Kidney glomerular epithelial cell (primary cell): ENCODE results near the gene CPLANE2.
"Not testable (repeated sequence)": the region's sequence is repeated elsewhere in the genome, so short reads cannot be mapped to it uniquely, and the experiment has no call there.

ENCODE experiments used
- DNase-seq: peaks from one replicate; lab custom pipeline; 2025; lab: John Stamatoyannopoulos, UW

CPLANE2 gene

DNA sequence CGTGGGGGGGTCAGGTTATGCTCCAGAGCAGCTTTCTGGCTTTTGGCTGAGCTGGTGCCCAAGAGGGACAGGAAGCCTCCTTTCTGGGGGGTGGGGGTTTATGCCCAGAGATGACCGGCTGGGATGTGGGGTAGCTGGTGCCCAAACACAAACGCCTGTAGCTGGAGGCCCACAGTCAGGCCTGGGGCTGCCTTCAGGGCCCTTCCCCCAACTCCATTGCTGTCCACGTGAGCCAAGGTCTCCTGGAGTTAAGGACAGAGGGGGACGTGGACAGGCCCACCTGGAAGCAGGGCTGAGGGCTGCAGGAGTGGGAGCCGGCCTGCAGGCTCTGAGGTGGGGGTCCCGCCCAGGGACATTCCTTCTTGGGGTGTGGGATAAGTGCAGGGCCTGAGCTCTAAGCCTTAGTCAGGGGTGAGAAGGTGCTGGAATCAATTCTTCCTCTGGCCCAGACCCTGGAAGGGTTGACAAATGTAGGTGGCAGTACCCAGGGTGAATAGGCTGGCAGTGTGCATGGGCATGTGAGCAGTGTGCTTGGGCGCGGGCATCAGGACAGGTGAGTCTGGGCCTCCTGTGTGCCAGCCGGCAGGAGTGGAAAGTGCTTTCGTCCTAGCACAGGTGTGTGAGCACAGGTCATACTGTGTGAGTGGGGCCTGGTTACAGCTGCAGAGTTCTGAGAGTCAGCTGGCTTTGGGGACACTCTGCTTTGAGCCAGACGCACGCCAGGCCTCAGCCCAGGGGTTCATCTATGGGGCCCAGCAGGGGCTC lies 6.8 kb downstream of the CPLANE2 start:
- DNase-seq: no peak

DNA sequence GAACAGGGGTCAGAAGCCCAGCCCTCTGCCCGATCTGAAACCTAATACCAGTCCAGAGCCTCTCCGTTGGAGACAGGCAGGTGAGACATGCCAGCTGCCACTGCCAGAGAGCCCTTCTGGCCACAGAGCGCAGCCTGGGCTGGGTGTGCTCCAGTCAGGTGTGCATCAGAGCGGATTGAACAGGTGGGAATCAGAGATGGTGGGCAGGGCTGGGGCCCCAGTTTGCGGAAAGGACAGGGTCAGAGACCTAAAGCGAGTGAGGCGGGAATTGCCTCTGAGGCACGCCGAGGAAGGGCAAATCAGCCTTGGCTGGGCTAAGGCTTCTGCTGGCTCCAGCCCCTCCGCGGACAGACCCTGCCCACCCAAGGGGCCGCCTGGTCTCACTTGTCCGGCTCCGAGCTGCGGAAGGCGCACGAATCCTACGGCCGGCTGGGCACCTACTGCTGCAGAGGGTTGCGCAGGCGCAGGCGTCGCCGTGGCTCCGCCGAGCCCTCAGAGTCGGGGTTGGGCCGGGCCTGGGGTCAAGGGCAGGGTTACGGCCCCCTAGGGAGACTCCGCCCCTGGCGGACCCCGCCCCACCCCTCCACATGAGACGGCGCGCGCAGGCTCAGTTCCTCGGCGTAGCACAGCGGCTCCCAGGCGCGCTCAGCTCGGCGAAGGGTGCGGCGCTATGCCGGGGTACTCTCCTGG lies 10.3 kb downstream of the CPLANE2 start:
- no peak for DNase-seq

DNA sequence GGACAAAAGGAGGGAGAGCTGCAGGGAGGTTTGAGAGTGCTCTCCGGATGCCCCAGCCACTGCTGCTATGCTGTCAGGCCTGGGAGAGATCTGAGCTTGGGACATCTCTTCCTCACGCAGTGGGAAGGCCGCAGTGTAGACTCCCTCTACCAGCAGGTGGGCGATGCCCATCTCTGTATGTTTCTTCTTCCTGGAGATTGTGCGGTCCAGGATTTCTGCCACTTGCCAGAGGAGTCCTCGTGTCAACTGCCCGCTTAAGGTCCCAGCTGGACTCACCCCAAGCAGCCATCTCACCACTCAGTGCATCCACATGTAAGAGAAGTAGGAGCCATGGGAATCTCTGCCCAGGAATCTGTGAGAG lies 10.9 kb downstream of the CPLANE2 start:
- no peak for DNase-seq

DNA sequence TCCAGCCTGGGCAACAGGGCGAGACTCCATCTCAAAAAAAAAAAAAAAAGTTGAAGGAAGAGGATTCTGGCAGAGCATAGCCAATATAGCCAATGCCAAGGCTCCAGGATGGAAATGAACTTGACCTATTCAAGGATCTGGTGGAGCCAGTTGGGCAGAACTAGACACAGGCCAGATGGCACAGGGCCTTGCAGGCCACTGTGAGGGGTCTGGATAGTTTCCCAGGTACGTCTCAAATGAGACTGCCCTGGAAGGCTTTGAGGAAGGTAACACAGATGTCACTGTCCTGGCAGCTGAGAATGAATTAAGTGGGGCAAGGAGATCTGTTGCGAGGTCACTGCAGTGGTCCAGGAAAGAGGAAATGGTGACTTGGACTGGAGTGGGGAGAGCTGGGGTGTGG lies 12.5 kb downstream of the CPLANE2 start:
- no peak for DNase-seq

DNA sequence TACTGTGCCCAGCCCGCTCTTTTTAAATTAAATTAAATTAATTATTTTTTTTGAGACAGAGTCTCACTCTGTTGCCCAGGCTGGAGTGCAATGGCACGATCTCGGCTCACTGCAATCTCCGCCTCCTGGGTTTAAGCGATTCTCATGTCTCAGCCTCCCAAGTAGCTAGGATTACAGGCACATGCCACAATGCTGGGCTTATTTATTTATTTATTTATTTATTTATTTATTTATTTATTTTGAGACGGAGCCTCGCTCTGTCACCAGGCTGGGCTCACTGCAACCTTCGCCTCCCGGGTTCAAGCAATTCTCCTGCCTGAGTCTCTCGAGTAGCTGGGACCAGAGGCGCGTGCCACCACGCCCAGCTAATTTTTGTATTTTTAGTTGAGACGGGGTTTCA lies 14.3 kb downstream of the CPLANE2 start:
- DNase-seq: not testable (repeated sequence)

DNA sequence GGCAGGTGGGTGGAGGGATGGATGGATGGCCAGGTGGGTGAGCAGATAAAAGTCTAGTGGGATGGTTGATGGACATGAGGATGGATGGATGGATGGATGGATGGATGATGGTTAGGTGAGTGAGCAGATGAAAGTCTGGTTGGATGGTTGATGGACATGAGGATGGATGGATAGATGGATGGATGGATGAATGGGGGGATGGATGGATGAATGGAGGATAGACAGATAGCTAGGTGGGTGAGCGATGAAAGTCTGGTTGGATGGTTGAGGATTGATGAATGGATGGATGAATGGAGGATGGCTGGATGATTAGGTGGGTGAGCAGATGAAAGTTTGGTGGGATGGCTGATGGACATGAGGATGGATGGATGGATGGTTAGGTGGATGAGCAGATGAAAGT lies 15.5 kb downstream of the CPLANE2 start:
- no peak for DNase-seq

DNA sequence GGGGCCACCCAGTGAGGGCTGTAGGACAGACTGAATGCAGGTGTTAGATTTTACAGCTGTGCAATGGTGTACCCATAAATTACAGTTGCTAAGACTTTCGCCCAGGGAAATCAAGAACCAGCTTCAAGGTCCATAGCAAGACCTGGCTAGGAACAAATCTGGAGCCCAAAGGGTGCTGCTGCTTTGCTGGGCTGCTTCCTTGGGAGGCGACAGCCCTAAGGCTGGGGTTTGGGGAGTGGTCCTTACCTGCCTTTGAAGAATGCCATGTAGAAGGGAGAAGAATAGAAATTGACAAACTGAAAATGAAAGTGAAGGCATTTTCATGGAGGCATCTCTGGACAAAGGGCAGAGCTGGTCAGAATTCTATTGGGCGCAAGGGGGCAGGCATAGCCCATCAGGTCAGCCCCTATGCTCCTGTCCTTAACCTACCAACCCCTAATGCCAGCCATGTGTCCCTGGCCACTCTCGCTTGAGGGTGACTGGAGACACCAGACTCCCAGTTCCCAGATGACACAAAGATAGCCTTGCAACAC lies 16.9 kb downstream of the CPLANE2 start:
- DNase-seq: no peak

DNA sequence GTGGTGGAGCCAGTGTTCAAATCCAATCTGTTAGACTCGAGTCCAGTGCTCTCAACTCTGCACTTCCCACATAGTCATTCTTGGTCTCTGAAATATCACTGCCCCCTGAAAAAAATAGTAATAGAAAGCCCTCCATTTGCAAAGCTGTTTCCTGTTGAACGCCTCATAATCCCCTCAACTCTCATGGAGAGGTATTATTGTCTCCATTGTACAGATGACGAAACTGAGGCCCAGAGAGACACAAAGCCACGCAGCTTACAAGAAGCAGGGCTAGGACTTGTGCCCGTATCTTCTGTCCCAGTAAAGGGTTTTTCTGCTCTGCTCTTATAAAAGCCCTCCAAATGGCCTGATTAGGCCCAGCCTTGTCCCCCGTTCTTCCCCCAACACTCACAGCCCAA lies 18.3 kb downstream of the CPLANE2 start:
- DNase-seq: no peak

DNA sequence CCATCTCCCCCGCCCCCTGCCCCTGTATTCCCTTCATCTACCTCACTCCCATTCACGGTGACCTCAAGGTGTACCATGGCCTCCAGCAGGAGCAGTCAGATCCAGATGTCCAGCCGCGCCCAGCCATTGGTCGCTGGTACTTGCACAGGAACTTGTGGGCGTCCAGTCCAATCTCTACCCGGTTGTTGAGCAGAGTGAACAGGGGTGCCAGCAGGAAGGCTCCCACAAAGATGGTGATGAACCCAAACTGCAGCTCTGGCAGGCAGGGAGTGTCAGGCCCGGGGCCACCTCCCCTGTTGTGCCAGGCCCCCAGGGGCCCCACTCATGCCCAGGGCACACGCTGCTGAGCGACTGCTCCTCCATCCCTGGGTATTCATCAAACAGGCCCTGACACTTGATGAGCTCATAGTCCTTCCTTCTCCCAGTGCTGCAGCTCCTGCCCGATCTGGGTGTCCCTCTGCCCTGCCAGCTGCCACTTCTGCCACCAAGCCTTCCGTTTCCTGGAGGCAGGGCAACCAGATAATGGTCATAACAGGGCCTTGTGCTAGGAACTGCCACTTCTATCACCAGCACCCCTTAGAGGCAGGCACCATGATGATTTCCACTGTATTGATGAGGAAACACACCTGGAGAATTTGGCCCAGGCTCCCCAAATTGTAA lies 18.8 kb downstream of the CPLANE2 start:
- no peak for DNase-seq

DNA sequence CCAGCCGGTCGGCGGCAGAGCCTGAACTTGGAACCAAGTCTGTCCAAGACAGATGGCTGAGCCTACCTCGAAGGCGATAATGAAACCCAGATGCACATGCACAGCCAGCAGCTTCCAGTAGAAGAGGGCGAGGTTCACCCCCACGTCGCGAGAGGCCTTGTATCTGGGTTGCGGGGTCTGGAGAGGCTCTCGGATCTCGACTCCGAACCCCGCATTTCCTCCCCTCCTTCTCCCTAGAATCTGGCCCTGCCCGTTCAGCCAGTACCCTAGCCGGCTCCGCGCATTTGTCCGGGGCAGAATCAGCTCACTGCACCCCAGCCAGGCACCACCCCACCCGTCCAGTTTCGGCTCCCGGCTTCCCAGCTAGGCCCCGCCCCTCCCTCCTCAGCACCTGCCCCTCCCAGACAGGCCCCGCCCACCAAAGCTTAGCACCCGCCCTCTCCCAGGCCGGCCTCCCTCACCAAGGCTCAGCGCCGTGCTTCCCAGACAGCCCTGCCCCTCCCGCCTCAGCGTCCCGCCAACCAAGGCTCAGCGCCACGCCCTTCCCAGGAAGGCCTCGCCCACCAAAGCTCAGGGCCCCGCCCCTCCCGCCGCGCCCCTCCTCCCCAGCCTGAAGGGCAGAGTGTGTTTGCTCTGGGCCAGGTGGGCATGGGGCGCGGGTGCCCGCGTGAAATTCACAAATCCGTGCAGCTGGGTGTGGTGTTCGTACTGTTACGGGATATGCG lies 19.8 kb downstream of the CPLANE2 start:
- DNase-seq: peak; percentile 86

DNA sequence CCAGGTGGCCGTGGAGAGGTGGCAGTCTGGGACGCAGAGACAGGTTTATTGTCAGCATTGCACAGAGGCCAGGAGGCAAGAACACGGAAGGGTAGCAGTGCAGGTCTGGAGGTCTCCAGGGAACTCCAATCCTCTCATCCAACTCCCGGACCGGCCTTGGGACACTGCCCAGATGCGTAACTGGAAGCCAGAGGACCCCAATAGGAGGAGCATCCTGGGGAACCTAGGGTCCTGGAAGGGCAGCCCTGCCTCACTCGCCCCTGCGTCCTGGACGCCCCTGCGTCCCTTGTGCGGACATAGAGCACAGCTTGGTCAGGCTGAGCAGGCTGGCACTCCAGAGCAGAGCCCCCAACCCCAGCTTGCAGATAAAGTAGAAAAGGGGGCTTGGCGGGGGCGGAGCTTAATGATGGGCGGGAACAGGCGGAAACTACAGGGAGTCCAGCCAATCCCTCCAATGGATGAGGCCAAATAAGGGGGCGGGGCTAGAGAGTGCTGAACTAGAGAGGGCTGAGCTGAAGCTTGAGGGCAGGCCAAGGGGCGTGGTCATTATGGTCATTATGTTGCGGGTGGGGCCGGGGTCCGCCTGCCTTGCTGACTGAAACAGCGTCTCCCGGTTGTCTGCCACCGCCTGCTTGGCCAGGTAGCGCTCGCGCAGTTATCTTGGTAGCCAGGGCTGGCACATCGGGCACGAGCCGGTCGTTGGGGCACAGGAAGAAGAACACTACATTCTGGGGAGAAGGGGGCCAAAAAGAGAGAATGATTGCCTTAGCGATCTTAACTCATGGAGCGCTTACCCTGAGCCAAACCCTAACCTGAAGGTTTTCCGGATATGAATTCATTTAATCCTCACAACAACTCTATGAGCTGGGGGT lies 20.9 kb downstream of the CPLANE2 start:
- DNase-seq: peak; percentile 0

DNA sequence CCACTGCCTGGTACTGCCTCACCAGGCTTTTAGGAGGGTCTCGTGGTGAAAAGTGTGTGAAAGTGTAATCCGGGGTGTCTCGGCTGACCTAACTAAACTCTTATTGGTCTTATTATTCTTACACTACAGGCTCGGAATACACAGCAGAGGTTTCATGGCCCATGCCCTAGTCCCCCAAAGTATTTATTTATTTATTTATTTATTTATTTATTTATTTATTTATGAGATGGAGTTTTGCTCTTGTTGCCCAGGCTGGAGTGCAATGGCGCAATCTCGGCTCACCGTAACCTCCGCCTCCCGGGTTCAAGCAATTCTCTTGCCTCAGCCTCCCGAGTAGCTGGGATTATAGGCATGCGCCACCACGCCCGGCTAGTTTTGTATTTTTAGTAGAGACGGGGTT lies 21.7 kb downstream of the CPLANE2 start:
- not testable (repeated sequence) for DNase-seq

DNA sequence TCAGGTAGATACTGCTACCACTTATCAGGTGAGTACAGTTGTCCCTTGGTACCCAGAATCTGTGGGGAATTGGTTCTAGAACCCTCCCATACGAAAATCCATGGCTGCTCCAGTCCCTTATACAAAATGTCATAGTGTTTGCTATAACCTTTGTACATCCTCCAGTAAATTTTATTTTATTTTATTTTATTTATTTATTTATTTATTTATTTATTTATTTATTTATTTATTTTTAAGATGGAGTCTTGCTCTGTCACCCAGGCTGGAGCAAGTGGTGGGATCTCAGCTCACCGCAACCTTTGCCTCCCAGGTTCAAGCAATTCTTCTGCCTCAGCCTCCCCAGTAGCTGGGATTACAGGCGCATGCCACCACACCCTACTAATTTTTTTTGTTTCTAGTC lies 23.4 kb downstream of the CPLANE2 start:
- DNase-seq: not testable (repeated sequence)

DNA sequence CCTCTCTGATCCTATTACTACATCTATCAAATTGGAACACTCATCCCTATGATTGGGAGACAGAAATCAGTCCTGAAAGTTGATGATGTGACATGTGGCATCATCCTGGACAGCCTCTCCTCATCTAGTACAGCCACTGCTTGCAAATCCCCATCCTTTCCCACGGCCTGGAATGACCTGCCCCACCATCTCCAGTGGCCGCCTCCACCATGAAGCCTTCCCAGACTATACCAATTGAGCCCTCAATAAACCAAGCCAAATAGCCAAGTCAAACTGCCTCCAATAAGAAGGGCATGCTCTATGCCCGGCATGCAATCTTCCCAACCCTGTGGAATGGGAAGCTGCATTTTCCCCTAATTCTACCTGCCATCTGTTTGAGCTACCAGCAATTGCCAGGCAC lies 24.0 kb downstream of the CPLANE2 start:
- DNase-seq: no peak

DNA sequence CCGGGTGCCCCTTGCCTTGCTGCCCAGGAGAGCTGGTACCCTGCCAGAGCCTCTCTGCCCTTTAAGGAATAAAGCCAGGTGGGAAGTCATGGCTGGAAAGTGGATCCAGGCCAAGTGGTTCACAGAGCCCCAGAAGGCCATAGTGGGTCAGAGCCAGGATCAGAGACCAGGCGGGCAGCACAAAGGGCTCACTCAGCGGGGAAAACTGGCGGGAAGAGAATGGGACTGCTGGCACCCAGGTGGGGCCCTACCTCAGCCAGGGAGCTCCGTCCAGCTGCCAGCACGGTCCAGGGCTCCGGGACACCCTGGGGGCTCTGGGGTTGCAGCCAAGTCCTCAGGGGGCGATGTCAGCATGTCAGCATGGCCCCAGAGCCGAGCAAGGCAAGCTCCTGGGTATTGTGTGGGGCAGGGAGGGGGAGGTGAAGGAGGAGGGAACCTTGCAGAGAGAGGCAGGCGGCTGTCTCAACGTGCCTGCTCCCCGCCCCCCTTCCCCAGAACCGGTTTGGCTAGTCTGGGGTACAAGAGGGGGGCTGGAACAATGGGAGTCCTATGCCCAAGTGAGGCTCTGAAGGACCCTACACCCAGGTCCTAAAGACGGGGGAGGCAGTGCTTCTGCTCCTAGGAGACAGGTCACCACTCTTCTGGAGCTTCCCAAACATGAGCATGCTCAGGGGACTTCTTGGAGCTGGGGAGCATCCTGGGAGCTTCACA lies 24.6 kb downstream of the CPLANE2 start, which contains the start of gene ARHGEF19:
TSS of gene ARHGEF19 (minus strand) at position 402 of the 711 bp plus-strand sequence. CDS start 3,598 bp downstream, outside the sequence.
- no peak for DNase-seq

DNA sequence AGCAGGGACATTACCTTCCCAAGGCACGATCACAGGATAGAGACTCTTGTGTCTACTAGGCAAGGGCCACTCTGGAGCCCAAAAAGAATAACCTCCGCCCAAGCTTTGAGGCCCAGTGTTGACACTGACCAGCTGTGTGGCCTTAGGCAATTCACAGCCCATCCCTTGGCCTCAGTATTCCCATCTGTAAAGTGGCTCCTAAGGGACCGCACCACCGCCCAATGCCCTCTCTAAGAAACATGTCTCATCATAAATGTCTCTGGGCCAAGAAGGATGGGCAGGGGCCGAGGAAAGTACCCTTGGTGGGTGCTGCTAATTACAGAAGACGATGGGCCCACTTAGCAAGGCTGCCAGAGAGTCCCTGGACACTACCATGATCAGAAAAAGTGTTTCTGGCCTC lies 25.2 kb downstream of the CPLANE2 start:
- no peak for DNase-seq

DNA sequence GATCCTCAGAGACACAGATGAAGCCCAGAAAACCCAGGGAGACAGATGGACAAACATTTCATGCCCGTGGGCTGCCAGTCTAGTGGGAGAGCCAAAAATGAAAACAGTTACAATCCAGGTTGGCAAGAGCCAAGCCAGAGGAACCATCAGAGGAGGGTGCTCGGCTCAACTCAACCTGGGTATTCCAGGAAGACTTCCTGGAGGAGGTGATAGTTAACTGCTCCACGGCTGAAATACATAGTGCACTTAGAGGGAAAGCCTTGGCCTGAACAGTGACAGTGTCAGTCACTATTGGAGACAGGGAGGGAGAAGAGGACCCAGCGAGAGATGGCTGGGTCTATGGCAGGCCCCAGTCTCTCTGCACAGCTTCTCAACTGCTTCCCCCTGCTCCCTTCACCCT lies 26.4 kb downstream of the CPLANE2 start:
- DNase-seq: no peak

DNA sequence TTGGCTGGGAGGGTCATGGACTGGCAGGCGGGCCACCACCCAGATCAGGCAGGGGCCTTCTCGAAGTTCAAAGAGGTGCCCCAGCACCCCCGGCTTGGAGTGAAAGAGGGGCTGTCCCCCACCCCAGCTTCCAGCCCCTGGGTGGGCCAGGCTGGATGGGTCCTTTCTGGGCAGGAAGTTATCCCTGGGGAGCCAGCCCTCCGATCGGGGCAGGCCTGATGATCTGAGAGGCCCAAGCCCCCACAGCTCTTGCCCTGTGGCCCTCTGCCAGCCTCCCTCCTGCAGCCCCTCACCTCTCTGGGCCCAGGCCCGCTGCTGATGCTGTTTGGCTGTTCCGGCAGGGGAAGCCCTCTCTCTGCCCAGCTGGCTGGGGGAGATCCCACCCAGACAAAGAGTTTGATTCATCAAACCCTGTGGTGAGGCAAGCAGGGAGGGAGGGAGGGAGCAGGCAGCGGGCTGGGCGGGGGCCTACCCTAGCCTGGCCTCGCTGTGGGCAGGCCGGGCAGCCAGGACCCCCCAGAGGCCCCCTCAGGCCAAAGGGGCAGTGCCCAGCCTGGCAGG lies 27.1 kb downstream of the CPLANE2 start:
- DNase-seq: no peak

DNA sequence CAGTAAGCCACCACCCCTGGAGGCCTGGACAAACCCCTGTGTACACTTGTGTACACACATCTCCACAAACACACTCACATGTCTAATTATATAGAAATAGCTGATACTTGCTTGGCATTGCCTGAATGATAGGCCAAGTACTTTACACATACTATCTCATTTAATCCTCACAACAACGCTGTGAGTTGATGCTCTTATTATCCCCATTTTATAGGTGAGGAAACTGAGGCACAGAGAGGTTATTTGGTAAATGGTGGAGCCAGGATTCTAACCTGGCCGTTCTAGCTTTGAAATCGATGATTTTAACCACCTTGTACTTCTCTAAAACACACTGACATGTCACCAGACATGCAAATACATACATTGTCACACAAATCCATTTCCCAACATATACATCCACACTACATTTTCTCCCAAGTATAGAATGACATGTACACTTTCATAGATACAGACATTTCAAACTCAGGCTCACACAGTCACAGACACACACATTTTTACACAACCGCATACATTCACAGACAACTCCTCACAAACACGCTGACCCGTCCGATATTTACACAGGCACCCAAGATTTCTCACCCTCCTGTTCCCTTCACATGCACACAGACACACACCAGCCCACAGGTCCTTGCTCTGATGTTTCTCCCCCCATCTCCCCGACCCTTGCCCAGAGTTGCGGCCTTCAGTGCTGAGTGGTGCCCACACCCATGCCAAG lies 27.7 kb downstream of the CPLANE2 start:
- no peak for DNase-seq
